Muscle layer of colon (tissue), 2 donors: ENCODE data around the gene RHBG.
A peak's percentile ranks its signal among the peaks of the same experiment; 100 is the strongest.

Experiments
- H3K27ac ChIP-seq: one replicate; pipeline ENCODE4 v1.7.0; 2013; ENCODE audit warnings: low read depth, mild to moderate bottlenecking, low read length, moderate library complexity
- H3K27me3 ChIP-seq, 2 donors: one replicate each; pipeline ENCODE4 v1.7.0; 2013; ENCODE audit warnings: low read length in 2 of 2, mild to moderate bottlenecking in 2 of 2; ENCODE audit not compliant: insufficient read depth in 2 of 2, control insufficient read depth in 1 of 2
- H3K36me3 ChIP-seq: one replicate; pipeline ENCODE4 v1.7.0; 2013; ENCODE audit warnings: mild to moderate bottlenecking, low read length; ENCODE audit not compliant: insufficient read depth
- H3K4me1 ChIP-seq: one replicate; pipeline ENCODE4 v1.7.0; 2013; ENCODE audit warnings: mild to moderate bottlenecking, low read length; ENCODE audit not compliant: insufficient read depth
- H3K4me3 ChIP-seq, 2 donors: one replicate each; pipeline ENCODE4 v1.7.0; 2013; ENCODE audit warnings: low read length in 2 of 2, low read depth in 1 of 2, mild to moderate bottlenecking in 1 of 2, moderate library complexity in 1 of 2
- H3K9ac ChIP-seq: one replicate; pipeline ENCODE4 v1.7.0; 2013; ENCODE audit warnings: low read length
- H3K9me3 ChIP-seq: one replicate; pipeline ENCODE4 v1.7.0; 2013; ENCODE audit warnings: mild to moderate bottlenecking, low read length
- donor health status: abdominal sarcoma.
- donor health status: Adenocarcinoma of cecum.

The RHBG gene

DNA sequence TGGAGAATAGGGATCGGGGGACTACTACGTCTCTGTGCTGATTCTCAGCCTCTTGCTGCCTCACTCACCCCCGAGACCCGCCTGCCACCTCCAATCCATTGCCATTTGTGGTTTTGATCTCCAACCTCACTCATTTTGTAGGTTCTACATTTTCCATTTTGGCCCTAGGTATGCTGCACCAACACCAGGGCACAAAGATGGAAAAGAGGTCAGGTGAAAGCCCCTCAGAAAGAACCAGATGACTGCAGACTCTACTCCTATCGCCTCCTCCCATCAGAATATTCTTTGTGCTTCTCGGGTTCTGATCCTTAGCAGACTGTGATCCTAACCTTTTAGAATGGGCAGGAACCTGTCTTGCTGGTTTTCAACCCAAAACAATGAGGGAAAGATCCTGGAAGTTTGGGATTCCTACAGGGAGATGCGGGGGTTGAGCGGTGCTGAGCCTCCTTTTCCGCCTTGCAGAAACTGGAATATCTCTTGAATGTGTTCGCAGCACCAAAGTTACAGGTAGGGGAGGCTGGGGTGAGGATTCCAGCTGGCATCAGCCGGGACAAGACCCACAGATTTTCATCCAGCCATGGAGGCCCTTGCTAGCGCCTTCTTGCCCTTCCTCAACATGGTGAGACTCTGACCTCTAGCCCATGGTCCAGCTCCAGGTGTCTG, 53.1 kb downstream of the RHBG start:
- H3K9ac ChIP-seq: no peak overlapping the region
- no peak overlapping the region for H3K27ac ChIP-seq
- peak overlapping the region; percentile 14 to 22 for H3K4me3 ChIP-seq
- peaks cover 56 to 69% of the 10 kb centered on the region in 2 donors for H3K27me3 ChIP-seq
- peaks cover 23% of the 10 kb centered on the region for H3K4me1 ChIP-seq
- no peaks in the 10 kb centered on the region for H3K36me3 ChIP-seq
- H3K9me3 ChIP-seq: no peaks in the 10 kb centered on the region

DNA sequence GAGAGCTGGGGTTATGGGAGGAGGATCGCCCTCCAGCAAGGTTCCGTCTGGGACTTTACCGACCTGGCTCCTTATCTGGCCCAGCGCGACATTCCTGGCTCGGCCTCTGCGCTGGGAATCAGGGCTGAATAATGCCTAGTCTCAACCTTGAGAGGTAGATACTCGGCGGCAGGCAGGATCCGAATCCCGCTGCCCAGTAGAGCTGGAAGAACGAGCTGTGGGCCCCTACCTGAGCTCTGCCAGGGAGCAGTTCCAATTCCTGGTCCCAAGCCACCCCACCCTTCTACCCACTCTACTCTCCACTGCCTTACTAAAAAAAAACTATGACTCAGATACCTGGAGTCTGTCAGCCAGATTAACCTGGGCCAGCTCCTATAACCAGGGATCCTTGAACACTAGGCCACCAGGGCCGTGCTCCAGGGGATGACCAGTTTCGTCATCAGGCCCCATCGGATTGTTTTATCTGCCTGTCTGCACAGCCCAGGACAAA, 53.6 kb downstream of the RHBG start:
- peaks cover 23% of the 10 kb centered on the region for H3K4me1 ChIP-seq
- H3K27me3 ChIP-seq: peaks cover 53 to 63% of the 10 kb centered on the region in 2 donors
- H3K27ac ChIP-seq: no peak overlapping the region
- H3K36me3 ChIP-seq: no peaks in the 10 kb centered on the region
- no peak overlapping the region for H3K4me3 ChIP-seq
- no peaks in the 10 kb centered on the region for H3K9me3 ChIP-seq
- no peak overlapping the region for H3K9ac ChIP-seq

DNA sequence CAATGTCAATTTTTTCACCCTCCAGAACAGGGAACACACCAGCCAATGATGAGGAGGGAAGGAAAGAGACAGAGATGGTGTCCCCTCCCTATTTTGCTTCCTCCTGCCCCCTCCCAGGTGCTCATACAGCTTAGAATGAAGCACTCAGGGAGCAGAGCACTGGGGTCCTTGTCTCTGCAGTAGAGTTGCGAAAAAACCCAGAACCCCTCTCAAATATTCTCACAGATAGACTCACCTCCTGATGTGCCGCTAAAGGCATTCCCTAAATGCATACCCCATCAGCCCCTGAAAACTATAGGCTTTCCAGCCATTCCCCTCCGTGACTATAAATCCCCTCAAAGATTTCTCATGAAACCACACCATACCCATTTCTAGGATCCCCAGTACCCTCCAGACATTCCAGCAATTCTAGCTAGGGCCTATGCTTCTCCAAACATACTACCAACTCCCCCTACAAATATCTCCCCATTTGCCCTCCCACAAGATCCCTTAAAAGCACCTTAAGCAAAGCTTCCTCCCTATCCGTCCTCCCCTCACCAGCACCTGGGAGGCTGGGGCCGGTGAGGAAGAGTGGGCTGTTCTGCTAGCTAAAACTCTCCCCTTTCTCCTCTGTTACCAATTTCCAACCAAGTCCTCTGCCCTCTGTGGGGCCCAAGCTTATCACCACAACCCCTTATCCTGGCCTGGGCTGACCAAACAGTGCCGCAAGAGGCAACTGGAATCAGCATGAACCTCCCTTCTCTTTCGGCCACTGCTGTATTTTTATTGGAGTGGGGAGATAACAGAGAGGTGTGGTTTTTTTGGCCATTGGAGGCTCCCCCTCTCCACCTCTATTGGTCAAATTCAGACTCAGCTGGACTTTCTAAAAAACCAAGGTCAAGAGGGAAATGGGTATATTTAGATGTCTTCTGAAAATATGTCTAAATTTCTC, 54.7 kb downstream of the RHBG start:
- no peak overlapping the region for H3K27ac ChIP-seq
- peaks cover 54 to 58% of the 10 kb centered on the region in 2 donors for H3K27me3 ChIP-seq
- H3K9ac ChIP-seq: no peak overlapping the region
- H3K9me3 ChIP-seq: no peaks in the 10 kb centered on the region
- peaks cover 23% of the 10 kb centered on the region for H3K4me1 ChIP-seq
- no peak overlapping the region for H3K4me3 ChIP-seq
- H3K36me3 ChIP-seq: no peaks in the 10 kb centered on the region

- H3K9me3 ChIP-seq: no peaks in the 10 kb centered on the region
- peaks cover 54 to 56% of the 10 kb centered on the region in 2 donors for H3K27me3 ChIP-seq
- no peaks in the 10 kb centered on the region for H3K36me3 ChIP-seq
- H3K4me3 ChIP-seq: no peak overlapping the region
- no peak overlapping the region for H3K27ac ChIP-seq
- H3K9ac ChIP-seq: no peak overlapping the region
- H3K4me1 ChIP-seq: peaks cover 21% of the 10 kb centered on the region
Measured at GRCh38 chr1:156424806-156425432, 55.9 kb downstream of the RHBG start.

DNA sequence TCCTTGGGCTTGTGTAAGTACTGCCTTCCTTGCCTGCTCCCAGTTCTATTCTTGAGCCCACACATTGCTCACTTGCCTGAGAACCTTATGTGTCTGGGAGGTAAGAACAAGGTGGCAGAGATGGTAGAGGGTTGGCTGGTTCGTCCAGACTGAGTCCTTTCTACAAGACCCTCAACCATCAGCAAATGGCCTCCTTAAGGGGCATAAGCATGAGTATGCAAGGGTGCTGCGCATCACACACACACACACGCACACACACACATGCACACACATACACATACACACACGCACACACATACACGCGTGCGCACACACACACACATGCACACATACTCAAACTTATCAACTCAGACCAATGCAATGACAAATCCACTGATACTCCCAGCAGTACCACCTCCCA, 56.9 kb downstream of the RHBG start:
- Histone ChIP-seq H3K4me3 (no peak overlapping the region), H3K9me3 (no peaks in the 10 kb centered on the region), H3K9ac (no peak overlapping the region), H3K36me3 (no peaks in the 10 kb centered on the region), H3K4me1 (peaks cover 11% of the 10 kb centered on the region), H3K27ac (no peak overlapping the region), H3K27me3 (peaks cover 53 to 56% of the 10 kb centered on the region in 2 donors)

DNA sequence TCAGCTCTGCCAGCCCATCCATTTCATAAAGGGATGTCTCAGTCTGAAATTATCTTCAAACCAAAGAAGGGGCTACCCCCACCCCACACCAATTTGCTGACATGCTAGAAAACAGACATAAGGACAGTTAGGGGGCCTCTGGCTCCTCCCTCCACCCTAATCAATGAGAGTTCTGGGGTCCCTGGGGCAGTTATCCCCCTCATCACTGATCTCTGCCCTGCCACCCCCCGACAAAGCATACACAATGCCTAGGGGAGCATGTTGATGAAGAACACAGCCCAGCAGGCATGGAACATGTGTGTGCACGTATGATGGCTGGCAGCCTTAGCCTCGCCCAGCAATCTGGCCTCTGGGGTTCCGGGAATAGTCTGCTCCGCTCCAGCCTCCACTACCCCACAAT, 58.9 kb downstream of the RHBG start:
- Histone ChIP-seq H3K9ac (no peak overlapping the region), H3K4me1 (no peaks in the 10 kb centered on the region), H3K4me3 (no peak overlapping the region), H3K27ac (no peak overlapping the region), H3K36me3 (no peaks in the 10 kb centered on the region), H3K9me3 (peaks cover 2% of the 10 kb centered on the region), H3K27me3 (peaks cover 51 to 54% of the 10 kb centered on the region in 2 donors)

DNA sequence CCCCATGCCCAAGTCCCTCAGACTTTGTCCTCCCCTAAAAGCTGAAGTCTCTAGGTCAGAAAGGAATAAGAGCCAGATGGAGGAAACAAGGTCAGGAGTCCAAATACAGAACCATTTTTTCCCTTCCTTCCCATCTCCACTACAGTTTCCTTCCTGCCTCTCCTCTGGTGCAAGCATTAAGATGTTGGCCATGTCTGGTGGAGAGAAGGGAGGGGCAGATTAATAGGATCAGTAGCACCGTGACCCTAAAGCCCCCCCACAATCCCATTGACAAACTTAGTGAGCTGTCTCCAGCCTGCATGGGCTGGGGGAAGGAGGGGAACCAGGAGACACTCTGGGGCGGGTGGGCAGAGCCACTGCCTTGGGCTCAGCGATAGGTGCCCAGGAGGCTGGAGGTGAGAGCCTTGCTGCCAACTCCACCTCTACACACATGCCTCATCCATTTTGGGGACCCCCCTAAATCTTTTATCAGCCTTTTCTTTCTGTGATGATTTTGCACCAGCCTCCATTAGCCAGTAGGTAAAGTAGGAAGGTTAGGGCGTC, 59.8 kb downstream of the RHBG start:
- H3K27me3 ChIP-seq: peaks cover 51 to 58% of the 10 kb centered on the region in 2 donors
- H3K4me3 ChIP-seq: no peak overlapping the region
- H3K9ac ChIP-seq: no peak overlapping the region
- H3K27ac ChIP-seq: no peak overlapping the region
- H3K4me1 ChIP-seq: no peaks in the 10 kb centered on the region
- H3K36me3 ChIP-seq: no peaks in the 10 kb centered on the region
- peaks cover 2% of the 10 kb centered on the region for H3K9me3 ChIP-seq

- no peaks in the 10 kb centered on the region for H3K4me1 ChIP-seq
- no peak overlapping the region for H3K27ac ChIP-seq
- H3K9ac ChIP-seq: no peak overlapping the region
- no peak overlapping the region for H3K4me3 ChIP-seq
- no peaks in the 10 kb centered on the region for H3K36me3 ChIP-seq
- H3K9me3 ChIP-seq: peaks cover 2% of the 10 kb centered on the region
- peaks cover 57 to 65% of the 10 kb centered on the region in 2 donors for H3K27me3 ChIP-seq
Measured at GRCh38 chr1:156429313-156430060, 60.5 kb downstream of the RHBG start.

GRCh38 chr1:156430303-156430702, 61.3 kb downstream of the RHBG start:
- no peaks in the 10 kb centered on the region for H3K36me3 ChIP-seq
- peaks cover 2% of the 10 kb centered on the region for H3K9me3 ChIP-seq
- no peak overlapping the region for H3K27ac ChIP-seq
- no peak overlapping the region for H3K4me3 ChIP-seq
- H3K9ac ChIP-seq: no peak overlapping the region
- H3K27me3 ChIP-seq: peaks cover 65 to 73% of the 10 kb centered on the region in 2 donors
- H3K4me1 ChIP-seq: no peaks in the 10 kb centered on the region

DNA sequence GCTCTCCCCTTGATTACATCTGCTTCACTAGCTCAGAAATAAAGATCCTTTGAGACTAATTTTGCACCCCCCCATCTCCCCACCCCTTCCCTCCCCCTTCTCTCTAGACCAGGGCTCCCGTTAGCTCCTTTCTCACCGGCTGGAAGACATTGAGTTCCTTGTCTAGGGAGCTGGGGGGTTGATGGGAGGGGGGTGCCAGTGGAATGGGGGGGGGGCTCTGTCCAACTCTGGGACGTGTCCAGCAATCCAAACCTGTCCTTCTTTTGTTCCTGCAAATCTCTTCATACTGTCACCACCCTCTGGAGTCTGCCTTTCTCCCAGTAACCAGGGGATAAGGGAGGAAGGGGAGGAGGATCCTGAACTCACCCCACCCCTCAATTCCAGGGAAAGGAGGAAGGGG, 61.9 kb downstream of the RHBG start:
- Histone ChIP-seq H3K27me3 (peaks cover 71 to 78% of the 10 kb centered on the region in 2 donors), H3K9me3 (peaks cover 2% of the 10 kb centered on the region), H3K36me3 (no peaks in the 10 kb centered on the region), H3K4me3 (no peak overlapping the region), H3K27ac (no peak overlapping the region), H3K4me1 (peaks cover 2% of the 10 kb centered on the region), H3K9ac (no peak overlapping the region)
